ENCODE results near the gene GALNS.

The GALNS gene

DNA sequence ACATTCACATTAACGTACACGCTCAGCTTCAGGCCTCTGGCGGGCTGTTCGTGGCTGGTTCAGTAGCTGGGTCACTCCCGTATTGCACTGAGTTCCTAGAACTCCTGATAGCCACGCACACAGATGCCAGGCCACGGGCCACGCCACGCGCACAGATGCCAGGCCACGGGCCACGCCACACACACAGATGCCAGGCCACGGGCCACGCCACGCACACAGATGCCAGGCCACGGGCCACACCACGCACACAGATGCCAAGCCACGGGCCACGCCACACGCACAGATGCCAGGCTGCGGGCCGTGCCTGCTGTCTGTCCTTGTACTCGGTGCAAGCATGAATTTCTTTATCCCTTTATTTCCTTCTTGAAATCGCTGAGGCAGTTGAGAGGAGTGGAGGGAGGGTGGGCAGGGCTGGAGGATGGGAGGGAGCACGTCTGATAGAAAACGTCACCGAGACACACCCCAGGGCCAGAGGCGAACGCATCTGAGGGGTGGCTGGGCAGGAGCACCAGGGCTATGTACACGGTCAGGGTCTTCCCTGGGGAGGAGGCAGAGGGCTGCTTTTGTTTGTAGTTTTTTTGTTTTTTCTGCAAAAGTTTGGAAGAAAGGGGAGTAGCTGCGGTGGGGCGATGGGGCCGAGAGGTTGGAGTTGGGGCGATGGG lies 18.3 kb upstream of the GALNS start:
- FAIRE-seq: no peak

DNA sequence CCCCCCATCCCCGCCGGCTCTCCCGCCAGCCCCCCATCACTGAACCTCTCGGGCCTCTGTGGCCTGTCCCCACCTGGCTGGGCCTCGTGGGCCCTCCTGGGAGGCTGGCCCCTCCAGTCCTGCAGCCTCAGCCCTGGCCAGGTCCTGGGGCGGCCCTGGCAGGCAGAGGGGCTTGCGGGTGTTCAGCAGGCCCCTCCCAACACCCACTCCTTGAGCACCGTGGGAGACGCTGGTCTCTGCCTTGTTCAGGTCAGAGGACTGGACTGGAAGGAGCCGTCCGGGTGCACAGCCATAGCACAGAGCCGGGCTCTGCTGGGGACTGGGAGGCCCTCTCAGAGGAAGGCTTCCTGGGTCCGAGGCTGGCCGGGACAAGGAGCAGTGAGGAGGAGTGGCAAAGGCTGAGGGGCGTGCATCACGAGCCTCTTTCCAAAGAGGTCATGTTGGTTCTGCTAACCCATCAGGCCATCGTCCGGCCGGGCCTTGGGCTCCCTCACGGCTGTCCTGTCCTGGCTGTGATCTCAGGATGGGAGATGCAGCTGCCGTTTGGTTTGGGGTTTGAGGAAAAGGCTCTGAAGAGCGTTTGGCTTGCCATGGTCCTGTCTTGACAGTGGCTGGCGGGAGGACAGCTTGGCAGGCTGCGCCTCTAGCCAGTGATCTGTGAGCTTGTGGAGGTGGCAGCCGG lies 16.0 kb upstream of the GALNS start:
- no peak for FAIRE-seq

DNA sequence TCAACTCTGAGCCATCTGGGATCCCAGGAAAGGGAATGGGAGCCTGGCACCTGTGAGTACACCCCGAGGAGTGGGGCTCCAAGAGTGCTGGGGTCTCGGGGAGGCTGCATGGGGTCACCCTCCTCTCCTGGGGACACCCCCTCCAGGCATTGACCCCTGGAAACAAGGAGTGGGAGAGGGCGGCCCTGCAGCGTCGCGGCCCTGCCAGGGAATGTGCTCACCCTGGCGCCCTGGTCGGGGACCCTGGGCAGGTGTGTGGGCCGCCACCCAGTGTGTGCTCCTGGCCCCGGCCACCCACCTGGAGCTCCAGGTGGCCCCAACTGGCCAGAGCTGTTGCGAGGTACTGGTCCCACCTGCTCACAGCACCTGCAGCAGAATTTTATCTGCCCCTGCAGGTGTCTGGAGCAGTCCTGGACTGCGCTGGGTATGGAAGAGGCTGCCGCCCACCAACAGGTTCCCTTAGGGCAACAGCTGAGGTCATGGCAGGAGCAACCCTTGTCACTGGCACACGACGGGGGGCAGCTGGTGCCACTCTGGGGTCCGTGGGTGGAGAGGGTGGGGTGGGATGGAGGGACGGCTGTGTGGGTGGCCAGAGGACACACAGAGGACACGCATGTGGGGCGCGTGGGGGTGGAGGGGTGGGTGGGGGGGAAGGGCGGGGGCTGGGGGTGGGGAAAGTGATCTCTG lies 15.1 kb upstream of the GALNS start:
- no peak for FAIRE-seq

DNA sequence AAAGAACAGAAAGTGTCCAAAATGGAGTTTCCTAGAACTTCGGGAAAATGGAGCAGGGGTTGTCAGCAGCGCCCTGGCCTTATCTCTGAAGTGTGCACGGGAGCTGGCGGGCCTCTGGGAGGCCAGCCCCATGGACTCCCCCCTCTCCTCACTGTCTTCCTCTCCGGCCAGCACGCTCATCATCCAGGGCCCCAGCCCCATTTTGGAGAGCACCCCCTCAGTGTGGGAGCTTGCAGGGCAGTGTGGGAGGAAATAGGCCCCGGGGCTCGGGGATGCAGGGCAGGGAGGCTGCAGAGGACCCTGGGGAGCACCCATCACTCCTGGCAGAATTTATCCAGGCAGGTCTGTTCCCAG lies 14.6 kb upstream of the GALNS start:
- no peak for FAIRE-seq

DNA sequence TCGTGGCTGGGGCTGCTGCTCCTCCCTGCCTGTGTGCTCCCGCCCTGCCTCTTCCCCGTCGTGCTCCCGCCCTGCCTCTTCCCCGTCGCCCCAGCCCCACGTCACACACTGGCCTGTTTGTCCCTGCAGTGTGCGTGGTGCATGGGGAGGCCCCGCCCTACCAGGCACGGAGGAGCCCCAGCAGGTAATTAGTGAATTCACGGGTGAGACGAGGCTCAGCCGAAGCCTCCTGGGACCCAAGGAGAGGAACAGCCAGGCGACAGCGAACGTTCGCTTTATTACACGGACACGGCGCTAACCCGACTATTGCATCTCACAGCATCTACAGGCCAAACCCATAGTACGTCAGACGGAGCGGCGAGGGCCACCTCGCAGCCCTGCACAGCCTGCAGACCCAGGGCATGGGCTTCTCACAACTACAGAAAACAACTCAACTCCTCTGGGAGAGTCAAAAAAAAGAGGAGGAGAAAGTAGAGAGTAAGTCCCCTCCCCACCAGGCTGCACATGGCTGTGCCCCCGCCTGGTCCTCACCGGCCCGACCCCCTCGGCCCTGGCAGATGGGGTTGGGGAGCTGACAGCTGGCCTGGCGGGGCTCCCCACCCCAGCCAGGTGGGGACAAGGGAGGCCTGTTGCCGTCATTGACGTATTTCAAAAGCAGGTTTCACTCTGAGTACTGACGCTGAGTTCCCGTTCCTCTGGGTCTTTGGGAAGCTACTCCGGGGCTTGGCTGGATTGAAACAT lies 14.0 kb upstream of the GALNS start:
- FAIRE-seq: no peak

DNA sequence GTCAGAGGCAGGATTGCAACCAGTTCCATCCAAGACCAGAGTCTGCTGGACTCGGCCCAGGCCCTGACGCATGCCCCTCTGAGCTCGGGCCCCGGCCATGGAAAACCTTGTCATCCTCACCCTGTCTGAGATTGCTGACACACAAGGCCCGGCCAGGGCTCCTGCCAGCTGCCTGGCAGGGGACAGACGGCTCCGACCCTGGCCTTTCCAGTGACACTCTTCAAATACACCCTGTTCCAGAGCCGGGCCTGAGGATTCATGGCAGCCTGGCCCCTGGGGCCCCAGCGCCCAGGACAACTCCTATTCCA lies 12.9 kb upstream of the GALNS start:
- FAIRE-seq: no peak

DNA sequence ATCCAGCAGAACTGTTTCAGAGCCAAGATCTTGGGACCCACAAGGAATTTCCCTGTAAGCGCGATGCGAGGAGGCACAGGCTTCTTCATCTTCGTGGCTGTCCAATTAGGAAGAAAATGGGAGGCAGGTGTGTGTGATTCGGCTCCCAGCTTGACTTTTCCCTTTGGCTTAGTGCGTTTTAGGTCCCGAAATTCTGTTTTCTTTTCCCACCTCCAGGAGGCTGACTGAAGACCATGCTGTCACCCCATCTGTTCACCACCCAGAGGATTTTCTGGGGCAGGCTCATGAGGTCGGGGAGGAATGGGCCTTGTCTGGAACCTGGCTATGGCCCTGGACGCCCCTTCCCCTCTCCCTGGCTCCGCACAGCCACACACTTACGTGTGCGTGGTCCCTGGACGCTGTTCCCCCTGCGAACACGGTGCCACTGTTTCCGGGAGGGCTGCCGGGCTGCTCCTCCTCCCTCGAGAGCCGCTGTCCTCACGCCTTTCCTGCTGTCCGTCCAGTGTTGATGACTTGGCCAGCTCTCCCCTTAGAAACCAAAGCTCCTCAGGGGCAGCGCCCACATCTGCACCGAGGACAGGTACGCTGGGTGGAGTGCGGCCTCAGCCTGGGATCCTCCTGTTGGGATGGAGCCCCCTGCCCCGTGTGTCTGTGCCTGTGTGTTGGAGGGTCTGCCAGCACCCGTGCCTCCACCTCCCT lies 12.4 kb upstream of the GALNS start:
- FAIRE-seq: no peak

DNA sequence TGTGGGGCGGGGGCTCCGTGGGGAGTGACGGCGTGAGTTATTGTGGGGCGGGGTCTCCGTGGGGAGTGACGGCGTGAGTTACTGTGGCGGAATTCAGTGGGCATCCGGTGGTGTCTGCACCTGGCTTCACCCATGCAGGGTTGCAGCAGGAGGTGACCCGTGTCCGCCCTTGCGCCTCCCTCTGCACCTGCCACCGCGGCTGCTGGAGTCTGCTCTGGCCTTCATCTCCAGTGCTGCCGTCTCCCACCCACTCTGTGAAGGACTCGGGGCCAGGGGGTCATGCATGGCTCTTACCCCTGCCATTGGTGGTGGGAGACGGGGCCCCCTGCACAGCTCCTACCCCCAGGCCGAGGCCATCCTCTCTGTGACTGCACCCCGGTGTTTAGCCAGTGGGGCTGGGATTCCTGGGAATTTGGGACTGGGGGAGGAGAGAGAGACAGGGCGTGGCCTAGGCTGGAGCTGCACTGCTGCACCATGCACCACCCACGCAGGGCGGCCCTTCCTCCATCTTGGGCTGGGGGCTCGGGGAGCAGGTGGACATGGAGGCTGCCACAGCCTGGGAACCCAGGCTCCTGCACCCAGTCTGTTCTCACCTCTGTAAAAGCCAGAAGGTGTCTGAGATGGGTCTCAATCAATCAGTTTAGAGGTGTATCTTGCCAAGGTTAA lies 11.0 kb upstream of the GALNS start:
- FAIRE-seq: no peak

DNA sequence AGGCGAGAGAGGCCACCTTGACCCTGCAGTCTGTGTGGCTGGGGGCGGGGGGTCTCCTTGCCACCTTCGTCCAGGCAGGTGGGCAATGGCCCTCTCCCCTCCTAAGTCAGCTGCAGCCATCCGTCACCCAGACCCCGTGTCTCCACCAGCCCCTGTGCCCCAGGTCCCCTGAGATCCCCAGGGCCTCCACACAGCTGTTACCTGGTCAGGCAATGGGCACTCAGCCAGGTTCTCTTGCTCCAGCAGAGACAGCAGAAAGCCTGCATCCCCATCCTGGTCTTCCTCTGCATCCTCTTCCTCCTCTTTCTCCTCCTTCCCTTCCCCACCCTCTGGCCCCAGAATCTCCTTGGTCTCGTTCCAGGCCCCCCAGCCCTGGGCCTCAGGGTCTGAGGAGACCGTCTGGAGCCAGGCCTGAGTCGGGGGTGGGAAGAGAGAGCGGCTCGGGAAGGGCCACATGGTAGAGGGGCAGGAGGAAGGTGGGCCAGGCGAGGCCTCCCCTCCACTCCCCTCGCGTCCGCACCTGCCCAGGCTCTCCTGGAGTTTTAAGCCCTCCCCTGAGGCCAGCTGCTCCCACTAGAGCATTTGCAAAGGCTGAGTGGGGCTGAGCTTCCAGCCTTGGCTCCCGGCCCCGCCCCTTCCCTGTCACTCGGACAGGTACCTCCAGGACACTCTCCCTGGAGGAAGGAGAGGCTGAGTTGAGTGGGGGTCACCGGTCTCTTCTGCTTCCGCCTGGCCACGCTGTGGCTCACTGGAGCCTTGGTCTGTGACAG lies 9.6 kb upstream of the GALNS start, which contains the start of gene PABPN1L:
TSS of gene PABPN1L (minus strand) at position 510 of the 770 bp plus-strand sequence. CDS start at position 456, 54 bp downstream.
- FAIRE-seq: no peak

DNA sequence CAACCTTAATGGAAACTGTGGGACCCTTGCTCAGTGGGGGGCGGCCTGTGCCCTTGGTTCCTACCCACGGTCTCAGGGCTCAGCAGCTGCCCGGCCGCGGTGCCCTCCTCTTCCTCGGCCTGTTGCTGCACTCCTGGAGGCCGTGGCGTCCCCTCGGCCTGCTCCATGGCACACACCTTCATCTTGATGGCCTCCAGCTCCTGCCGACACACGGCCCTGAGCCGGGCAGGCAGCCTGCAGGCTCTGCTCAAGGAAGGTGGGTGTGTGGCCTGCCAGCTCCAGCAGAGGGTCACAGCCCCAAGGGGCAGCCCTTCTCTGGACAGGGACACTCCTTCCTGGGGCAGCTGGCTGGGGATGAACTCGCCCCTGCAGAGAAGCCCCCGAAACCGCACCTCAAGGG lies 9.0 kb upstream of the GALNS start:
- FAIRE-seq: no peak

DNA sequence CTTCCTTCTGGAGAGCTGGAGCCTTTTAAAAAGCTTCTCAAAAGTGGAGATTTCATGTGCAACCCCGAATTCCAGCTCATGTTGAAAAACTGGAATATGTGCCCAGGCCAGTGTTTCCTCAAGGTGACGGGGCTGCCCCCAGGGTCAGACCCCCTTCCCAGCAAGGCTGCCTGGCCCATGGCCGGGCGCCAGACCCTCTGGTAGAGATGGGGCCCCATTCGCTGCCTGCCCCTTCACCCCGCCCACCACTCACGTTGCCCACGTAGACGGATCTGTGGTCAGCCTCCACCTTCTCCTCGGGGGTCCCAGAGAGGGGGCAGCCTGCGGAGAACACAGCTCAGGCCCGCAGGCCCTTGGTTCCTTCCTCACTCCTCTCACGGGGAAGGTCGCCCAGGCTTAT lies 8.6 kb upstream of the GALNS start:
- no peak for FAIRE-seq

DNA sequence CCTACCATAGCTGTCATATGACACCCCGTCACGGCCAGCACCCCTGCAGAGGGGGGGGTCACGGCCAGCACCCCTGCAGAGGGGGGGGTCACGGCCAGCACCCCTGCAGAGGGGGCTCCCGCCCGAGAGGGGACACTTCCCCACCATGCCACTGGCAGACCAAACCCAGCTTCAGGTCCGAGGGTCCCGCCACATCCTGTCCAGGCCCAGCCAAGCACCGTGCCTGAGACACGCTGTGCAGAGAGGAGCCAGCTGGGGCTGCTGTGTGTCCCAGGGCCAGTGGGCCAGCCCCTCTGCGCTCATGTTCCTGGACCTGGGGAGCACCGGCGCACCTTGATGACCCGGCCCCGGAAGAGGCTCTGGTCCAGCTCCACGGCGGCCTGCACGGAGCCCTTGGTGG lies 7.8 kb upstream of the GALNS start:
- FAIRE-seq: no peak

DNA sequence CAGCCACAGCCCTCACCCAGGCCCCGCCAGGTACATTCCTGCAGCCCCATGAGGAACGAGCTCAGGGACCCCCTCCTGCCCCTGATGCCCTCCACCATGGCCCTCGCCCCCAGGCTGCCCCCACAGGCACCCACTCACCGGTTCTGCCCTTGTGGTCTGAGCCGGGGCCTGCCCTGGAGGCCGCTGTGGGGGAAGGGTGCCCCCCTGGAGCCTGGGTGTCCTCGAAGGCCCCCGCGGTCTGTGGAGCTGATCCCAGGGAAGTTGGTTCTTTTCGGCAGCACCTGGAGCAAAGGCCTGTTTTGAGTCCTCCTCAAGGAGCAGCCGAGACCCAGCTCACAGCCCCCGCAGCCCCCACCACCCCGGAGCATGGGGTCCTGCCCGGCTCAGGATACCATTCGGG lies 7.4 kb upstream of the GALNS start:
- FAIRE-seq: no peak

DNA sequence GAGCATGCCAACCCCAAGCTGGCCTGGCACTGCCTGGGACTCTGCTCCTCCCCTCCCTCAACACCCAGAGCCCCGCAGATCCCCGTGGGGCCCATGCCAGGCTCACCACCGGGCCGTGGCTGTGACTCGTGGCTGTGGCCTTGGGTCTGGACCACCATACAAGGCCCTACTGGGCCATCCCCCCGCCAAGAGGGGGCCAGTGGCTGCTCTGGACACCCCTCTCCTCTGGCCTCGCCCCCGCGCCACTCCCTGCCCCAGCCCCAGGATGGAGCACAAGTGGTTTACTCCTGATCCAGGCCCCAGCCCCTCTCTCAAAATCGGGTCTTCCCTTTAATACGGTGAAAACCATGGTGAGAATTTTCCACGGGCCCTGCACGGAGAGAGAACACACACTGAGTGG lies 6.7 kb upstream of the GALNS start:
- no peak for FAIRE-seq

DNA sequence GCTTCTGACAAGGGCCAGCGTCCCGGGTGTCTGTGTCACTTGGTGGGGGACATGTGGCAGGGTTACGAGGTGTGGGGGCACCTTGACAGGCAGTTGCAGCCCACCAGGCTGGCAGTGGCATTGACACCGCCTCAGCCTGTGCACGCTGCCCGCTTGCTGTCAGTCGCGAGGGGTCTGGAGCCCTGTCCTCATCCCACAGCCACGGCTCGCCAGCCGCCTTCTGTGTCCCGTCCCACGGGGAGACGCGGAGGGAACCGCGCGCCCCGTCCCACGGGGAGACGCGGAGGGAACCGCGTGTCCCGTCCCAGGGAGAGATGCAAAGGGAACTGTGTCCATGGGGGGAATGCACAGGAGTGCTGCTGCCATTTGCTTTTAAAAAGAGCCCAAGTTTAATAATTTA lies 6.2 kb upstream of the GALNS start:
- no peak for FAIRE-seq

DNA sequence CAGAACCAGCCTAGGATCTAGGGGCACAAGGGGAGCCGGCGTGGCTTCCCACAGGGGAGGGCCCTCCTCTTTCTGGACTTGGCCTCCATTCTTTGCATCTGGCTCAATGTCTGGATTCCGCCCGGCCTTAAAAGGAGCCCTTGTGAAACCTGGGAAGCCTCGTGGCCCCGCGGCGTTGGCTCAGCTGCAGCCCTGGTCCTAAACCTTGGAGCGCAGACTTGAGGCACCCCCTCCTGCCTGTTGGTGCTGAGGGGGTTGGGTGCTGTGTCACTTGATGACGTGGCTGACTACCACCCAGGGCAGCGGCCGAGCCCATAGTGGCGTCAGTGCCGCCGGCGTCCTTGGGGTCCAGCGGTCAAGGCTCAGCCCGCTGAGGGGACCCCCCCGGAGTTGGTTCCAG lies 4.6 kb upstream of the GALNS start:
- FAIRE-seq: no peak

DNA sequence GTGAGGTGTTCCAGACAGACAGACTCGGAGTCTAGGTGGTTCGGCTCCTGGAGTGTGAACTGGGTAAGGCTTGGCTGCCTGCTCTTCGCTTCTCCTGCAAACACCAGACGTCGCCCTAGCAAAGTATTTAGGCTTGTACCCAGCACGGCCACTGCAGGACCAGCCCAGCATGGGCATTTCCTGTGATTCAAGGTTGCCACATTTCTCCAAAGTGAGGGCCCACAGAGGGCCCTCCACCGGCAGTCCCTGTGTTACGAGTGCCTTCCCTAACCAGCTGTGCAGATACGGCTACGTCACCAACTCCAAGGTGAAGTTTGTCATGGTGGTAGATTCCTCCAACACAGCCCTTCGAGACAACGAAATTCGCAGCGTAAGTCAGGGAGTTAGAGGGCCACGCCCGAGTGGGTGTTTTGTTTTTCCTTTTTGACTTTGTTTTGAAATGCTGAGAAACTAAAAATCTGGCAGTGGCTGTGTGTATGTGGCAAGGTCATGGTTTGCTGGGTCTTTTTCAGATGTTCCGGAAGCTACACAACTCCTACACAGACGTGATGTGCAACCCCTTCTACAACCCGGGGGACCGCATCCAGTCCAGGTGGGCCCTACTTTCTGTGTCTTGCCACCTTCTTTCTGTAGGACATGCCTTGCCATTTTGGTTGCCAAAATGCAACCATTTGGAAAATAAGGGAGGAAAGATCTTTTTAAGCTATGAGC lies 2.8 kb upstream of the GALNS start:
- FAIRE-seq: no peak

DNA sequence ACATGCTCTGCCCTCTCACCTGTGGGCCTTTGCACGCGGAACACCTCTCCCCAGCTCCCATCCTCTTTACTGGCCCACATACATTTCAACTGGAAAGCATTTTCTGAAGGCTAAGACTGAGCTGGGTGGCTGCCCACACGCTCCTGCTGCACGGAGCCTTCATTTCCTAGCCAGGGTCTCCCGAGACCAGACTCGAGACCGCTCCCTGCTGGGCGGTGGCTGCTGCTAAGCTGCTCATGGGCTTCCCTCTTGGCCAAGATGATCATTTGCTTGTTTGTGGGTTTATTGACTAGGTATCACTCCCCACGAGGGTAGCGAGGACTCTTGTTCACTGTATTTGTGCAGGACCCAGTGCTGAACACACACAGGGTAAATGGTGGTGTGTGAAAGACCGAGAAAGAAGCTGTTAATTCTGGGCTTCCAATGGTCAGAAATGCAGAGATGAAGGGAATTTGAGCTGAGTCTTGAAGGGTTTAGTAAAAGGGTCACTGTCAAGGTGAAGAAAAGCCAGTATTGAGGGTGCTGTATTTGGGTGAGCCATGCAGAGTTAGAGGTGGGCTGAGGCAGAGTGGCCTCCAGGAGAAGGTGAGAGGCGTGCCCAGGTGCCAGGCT lies 1.1 kb upstream of the GALNS start:
- no peak for FAIRE-seq

DNA sequence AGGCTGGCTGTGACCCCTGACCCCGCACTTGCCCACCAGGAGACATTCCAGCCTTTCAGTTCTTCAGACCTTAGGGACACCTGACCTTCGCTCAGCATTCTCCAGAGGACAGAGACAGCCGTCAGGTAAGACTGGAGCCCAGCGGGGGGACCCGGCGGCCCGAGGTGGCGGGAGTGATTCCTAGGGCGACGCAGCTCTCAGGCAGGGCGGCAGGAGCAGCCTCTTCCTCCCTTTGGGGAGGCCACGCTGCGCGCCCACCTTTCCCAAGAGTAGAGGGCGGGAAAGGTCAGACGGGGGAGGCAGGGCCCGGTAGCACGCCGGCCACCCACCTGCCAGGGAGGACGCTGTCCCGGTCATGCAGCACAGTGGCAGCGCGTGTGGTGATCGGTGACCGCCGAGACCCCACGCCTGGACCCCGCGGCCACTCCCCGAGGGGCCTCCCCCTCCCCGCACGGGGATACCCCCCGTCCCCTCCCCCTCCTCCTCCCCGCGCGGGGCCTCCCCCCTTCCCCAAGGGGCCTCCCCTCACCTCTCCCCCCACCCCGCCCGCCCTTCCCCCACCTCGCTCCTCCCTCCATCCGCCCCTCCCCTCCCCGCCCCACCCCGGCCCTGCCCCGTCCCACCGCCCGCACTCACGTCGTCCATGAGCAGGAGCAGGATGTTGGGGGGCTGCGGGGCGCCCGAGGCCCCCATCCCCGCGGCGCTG lies 472 bp downstream of the GALNS start:
- no peak for FAIRE-seq

DNA sequence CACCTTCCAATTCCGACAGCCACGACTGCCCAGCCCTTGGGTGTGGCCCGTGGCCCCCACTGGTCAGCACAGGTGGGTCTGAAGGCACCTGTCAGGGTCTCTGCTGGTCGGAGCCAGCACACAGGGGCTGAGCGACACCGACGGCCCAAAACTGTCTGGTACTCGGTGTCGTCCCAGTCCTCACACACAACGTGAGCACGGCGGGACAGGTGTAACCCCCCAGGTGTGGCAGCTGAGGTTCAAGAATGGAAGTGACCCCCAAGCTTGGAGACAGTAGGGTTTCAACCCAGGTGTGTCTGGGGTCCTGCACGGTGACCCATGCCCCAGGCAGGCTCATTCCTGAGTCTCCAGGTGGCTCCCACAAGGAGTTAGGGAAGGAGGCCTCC lies 1.0 kb downstream of the GALNS start:
- no peak for FAIRE-seq
